Esophagus muscularis mucosa (tissue), 4 donors: ENCODE data around the gene CNNM4. TPM values are rescaled to one million over a fixed set of nuclear protein-coding genes. Genes with fewer than 3 reads are reported as not detected.

Source experiments
- DNase-seq: peaks from one replicate; pipeline ENCODE4 v3.0.0-alpha.2; 2017; ENCODE audit errors: extremely low spot score
- H3K27ac ChIP-seq, 4 donors: fragments of 200-600 bp; sonication (generic); replicated peaks in 1 of 4; 1 replicate in 3 of 4; 2 replicates in 1 of 4; pipeline ENCODE4 v1.5.1; 2016 to 2019; ENCODE audit warnings: mild to moderate bottlenecking in 1 of 4
- H3K27me3 ChIP-seq, 4 donors: fragments of 200-600 bp; sonication (generic); one replicate each; pipeline versions ENCODE4 v1.5.1 to v1.6.0; 2016 to 2019
- H3K36me3 ChIP-seq, 4 donors: fragments of 200-600 bp; sonication (generic); one replicate each; pipeline ENCODE4 v1.5.1; 2016 to 2019
- H3K4me1 ChIP-seq, 4 donors: fragments of 200-600 bp; sonication (generic); one replicate each; pipeline ENCODE4 v1.5.1; 2016 to 2019
- H3K4me3 ChIP-seq, 4 donors: fragments of 200-600 bp; sonication (generic); 1 replicate in 2 of 4; 2 replicates in 2 of 4; pipeline ENCODE4 v1.5.1; 2016 to 2019; ENCODE audit warnings: mild to moderate bottlenecking in 4 of 4, moderate library complexity in 1 of 4
- H3K9me3 ChIP-seq, 4 donors: fragments of 200-600 bp; sonication (generic); 1 replicate in 3 of 4; 2 replicates in 1 of 4; pipeline ENCODE4 v1.5.1; 2016 to 2019
- EP300 ChIP-seq: sonication (generic); formaldehyde crosslinking; IDR thresholded peaks from one replicate; pipeline ENCODE4 v1.6.1; 2017; ENCODE audit warnings: antibody characterized with exemption
- POLR2A ChIP-seq: fragments of 450-650 bp; IDR thresholded peaks from one replicate; pipeline ENCODE4 v1.6.1; 2017; ENCODE audit warnings: antibody characterized with exemption, moderate library complexity, mild to moderate bottlenecking, low read depth
- POLR2AphosphoS5 ChIP-seq, 2 donors: sonication (generic); formaldehyde crosslinking; IDR thresholded peaks; one replicate each; pipeline ENCODE4 v1.6.1; 2017; ENCODE audit warnings: antibody characterized with exemption in 2 of 2
- WGBS: methylation state at CpG from one replicate; pipeline ENCODE4 v1.1.5; 2018; 5-methylcytosine and 5-hydroxymethylcytosine counted together
- intact Hi-C: fragments of 100-400 bp; cut with DNase I; formaldehyde crosslinking; loops from one replicate; pipeline ENCODE4 v1.15.1; 2023
- total RNA-seq, 4 donors: library from RNA; depleted of rRNA; stranded (reverse); fragments of >200 nt; gene quantifications; one replicate each; pipeline versions ENCODE4 v1.1.0 to v1.2.1, GENCODE V29; 2016
- TF ChIP-seq, protein P1 (sequence below), 3 experiments: fragments of 200-600 bp in 2 of 3; fragments of 450-650 bp in 1 of 3; sonication (generic) in 2 of 3; IDR thresholded peaks; one replicate each; pipeline ENCODE4 v1.5.1; 2017 to 2019; ENCODE audit warnings: antibody characterized with exemption in 3 of 3, mild to moderate bottlenecking in 2 of 3, moderate library complexity in 1 of 3

CNNM4 gene
- total RNA-seq, 4 donors from 2014 or later = 3.3 to 7.5 (median 5.3) TPM

DNA sequence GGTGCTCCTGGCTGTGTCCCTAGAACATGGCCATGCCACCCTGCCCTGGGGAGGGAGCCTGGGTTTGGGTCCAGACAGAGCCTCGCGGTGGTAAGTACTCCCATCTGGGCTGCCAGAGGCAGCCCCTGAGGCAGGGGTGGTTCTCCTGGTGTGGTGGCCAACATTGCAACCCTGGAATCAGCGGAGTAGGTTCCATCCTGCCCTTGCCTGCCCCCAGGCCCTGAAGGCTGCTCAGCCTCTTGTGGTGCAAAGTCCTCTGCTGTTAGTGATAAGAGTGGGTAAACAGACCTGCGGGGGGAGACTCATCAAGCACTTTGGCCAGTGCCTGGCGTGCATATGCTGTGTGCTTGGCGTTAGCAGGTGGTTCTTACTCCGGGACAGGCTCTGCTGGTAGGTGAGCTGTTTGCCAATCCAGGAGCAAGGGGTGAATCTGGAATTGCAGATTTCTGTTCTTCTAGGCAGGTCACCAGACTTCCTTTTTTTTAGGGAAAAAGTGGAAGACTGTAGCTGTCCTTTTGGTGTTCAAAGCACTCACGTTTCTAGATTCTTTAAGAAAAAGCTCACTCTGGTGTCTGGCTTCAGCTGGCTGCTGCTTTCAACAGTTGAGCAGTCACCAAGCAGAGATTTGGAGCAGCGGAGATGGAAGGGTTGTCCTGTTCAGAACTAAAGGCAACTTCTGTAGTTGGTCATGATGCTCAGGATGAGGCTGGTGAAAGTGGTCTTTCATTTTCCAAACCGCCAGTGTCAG lies 58.6 kb downstream of the CNNM4 start:
- no peak for TF ChIP-seq POLR2A
- TF ChIP-seq EP300 = no peak
- TF ChIP-seq POLR2AphosphoS5 (IDR thresholded peaks at IDR 0.05) = no peak
- TF ChIP-seq, protein P1, sequence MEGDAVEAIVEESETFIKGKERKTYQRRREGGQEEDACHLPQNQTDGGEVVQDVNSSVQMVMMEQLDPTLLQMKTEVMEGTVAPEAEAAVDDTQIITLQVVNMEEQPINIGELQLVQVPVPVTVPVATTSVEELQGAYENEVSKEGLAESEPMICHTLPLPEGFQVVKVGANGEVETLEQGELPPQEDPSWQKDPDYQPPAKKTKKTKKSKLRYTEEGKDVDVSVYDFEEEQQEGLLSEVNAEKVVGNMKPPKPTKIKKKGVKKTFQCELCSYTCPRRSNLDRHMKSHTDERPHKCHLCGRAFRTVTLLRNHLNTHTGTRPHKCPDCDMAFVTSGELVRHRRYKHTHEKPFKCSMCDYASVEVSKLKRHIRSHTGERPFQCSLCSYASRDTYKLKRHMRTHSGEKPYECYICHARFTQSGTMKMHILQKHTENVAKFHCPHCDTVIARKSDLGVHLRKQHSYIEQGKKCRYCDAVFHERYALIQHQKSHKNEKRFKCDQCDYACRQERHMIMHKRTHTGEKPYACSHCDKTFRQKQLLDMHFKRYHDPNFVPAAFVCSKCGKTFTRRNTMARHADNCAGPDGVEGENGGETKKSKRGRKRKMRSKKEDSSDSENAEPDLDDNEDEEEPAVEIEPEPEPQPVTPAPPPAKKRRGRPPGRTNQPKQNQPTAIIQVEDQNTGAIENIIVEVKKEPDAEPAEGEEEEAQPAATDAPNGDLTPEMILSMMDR (IDR thresholded peaks at IDR 0.05) = no peak
- no peaks in the 10 kb centered on the region for H3K27me3 ChIP-seq
- H3K9me3 ChIP-seq = no peaks in the 10 kb centered on the region
- H3K36me3 ChIP-seq = peaks cover 0 to 18% (median 5%) of the 10 kb centered on the region in 4 donors
- H3K27ac ChIP-seq = no peak overlapping the region
- intact Hi-C loops = loop anchor here (5.0 to 10.0 kb wide), 2 partner anchors 57 to 185 kb away; partner anchors contain the start of genes CNNM4 and KANSL3
- no peak for DNase-seq
- peak overlapping the region; percentile 4 to 69 (median 16) for H3K4me3 ChIP-seq
- H3K4me1 ChIP-seq = peaks cover 55 to 80% (median 78%) of the 10 kb centered on the region in 4 donors
- 72% methylated on average over 7 of the region's 10 CpGs for WGBS

DNA sequence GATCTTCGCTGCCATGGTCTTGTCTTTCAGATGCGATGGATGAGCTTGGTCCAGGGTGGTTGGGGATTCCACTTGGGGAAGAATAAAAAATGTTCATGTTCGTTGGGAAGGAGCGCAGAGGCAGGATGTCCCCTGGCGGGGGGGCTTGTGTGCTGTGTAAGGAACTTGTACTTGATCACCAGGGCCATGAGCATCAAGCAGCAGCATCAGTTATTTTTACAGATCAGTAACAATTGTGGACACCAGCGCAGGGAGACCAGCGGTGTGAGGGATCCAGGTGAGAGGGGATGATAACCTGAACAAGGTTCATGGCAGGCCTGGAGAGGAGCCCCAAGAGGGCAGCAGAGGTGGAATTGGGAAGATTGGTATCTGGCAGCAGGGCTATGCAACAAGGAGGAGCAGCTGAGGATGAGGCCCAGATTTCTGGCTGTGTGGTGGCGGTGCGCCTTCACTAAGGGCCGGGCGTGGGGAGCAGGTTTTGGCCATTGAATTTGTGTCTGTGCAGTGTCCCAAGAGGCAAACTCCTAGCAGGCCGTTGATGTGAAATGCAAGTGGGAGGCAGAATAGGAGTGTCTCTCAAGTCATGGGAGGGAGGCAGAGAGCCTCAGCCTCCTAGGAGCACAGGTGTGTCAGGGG lies 59.3 kb downstream of the CNNM4 start:
- DNase-seq = no peak
- no peak overlapping the region for H3K4me3 ChIP-seq
- WGBS = 86% methylated on average over 11 of the region's 12 CpGs
- H3K27ac ChIP-seq = no peak overlapping the region
- peaks cover 0 to 23% (median 8%) of the 10 kb centered on the region in 4 donors for H3K36me3 ChIP-seq
- H3K9me3 ChIP-seq = no peaks in the 10 kb centered on the region
- H3K4me1 ChIP-seq = peaks cover 59 to 85% (median 83%) of the 10 kb centered on the region in 4 donors
- intact Hi-C loops = loop anchor here (5.0 to 10.0 kb wide), 2 partner anchors 58 to 185 kb away; partner anchors contain the start of genes CNNM4 and KANSL3
- H3K27me3 ChIP-seq = no peaks in the 10 kb centered on the region
- TF ChIP-seq, protein P1 (IDR thresholded peaks at IDR 0.05) = no peak
- TF ChIP-seq EP300 (no peak), POLR2AphosphoS5 (IDR thresholded peaks at IDR 0.05) (no peak), POLR2A (no peak)

DNA sequence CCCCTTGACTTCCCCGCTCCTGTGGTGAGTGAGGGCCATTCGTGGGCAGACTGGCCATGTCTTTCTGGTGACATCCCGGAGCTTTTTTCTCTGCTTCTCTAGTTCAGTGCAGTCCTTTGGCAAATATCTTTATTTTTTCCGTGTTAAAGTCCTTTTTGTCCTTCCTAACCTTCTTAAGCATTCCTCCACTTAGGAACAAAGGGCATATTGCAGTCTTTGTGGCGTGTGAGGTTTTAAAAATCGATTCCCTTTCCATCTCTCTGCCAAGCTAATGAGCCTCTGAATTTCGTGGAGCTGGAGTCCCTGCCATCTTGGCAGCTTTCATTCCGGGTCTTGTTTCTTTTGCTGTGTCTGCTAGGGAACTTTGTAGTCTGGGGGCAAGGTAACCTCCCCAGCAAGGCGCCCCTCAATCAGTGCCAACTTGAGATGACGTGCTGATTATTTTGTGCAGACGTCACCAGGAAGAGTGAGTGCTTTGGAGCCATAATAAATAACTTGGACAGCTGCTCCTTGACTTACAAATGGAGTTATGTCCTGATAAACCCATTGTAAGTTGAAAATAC lies 60.5 kb downstream of the CNNM4 start:
- Histone ChIP-seq H3K27me3 (no peaks in the 10 kb centered on the region), H3K9me3 (no peaks in the 10 kb centered on the region), H3K4me3 (no peak overlapping the region), H3K4me1 (peaks cover 59 to 84% (median 80%) of the 10 kb centered on the region in 4 donors), H3K36me3 (peaks cover 0 to 35% (median 20%) of the 10 kb centered on the region in 4 donors), H3K27ac (peak overlapping the region in 1 of 4 donors; percentile 8)
- WGBS = 76% methylated on average over 11 of the region's 11 CpGs
- TF ChIP-seq, protein P1 (IDR thresholded peaks at IDR 0.05) = no peak
- no peak for TF ChIP-seq POLR2AphosphoS5 (IDR thresholded peaks at IDR 0.05)
- TF ChIP-seq POLR2A = no peak
- no peak for TF ChIP-seq EP300
- DNase-seq = no peak
- intact Hi-C loops = no loop called here

DNA sequence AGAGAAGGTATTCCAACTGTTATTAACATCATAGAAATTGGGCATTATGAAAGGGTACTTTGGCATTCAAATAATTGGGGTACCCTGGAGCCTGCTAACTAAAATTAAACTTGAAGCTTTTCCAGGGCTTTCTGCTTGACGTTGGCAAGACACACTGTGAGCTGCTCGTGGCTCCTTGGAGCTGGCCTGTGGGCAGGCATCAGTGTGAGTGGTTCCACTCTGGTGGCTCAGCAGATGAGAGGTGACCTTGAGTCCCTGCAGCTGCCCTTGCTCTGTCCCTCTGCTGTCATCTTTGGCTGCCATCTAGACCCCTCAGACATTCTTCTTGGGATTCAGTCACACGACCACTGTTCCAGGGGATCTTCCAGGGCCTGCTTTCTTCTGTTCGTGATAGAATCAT lies 62.1 kb downstream of the CNNM4 start:
- Histone ChIP-seq H3K27ac (peak overlapping the region; percentile 48 to 64 (median 63)), H3K4me3 (no peak overlapping the region), H3K36me3 (peaks cover 10 to 51% (median 36%) of the 10 kb centered on the region in 4 donors), H3K27me3 (no peaks in the 10 kb centered on the region), H3K4me1 (peaks cover 52 to 74% (median 72%) of the 10 kb centered on the region in 4 donors), H3K9me3 (no peaks in the 10 kb centered on the region)
- DNase-seq = no peak
- intact Hi-C loops = no loop called here
- TF ChIP-seq POLR2AphosphoS5 (IDR thresholded peaks at IDR 0.05) (no peak), POLR2A (no peak), EP300 (no peak)
- TF ChIP-seq, protein P1 (IDR thresholded peaks at IDR 0.05) = no peak
- 33% methylated on average over 4 of the region's 4 CpGs for WGBS
